SK-N-SH (cell line): ENCODE measurements around the gene PKD1. TPM values are rescaled to one million over a fixed set of nuclear protein-coding genes. Genes with fewer than 3 reads are reported as not detected.
A peak's percentile ranks its signal among the peaks of the same experiment; 100 is the strongest.

ENCODE experiments used
- CTCF ChIA-PET: fragments of 300-600, 350-600 bp; formaldehyde crosslinking; extraction: SDS; loops from one replicate; lab custom pipeline; 2021; lab: Yijun Ruan, JAX
- POLR2A ChIA-PET: fragments of 350-600 bp; sonication (Branson Sonifier 250); formaldehyde crosslinking; extraction: SDS; loops from one replicate; lab custom pipeline; 2020; ENCODE audit warnings: antibody characterized with exemption, inconsistent platforms; lab: Yijun Ruan, JAX
- DNase-seq: peaks from one replicate; pipeline ENCODE4 v3.0.0; 2012
- H2AFZ ChIP-seq: fragments of 200-600 bp; sonication (generic); 2 replicates; pipeline ENCODE4 v1.8.1; 2016; ENCODE audit warnings: antibody characterized with exemption, mild to moderate bottlenecking, low read depth
- H3F3A ChIP-seq: fragments of 200-600 bp; sonication (generic); replicated peaks from 2 replicates; pipeline ENCODE3; 2016; ENCODE audit warnings: antibody characterized with exemption, mild to moderate bottlenecking; ENCODE audit not compliant: insufficient read depth
- H3K27ac ChIP-seq, 2 experiments: fragments of 200-500 bp in 1 of 2; fragments of 200-600 bp in 1 of 2; sonication (Bioruptor generic) in 1 of 2; sonication (generic), shearing (Covaris generic) in 1 of 2; 2 replicates each; pipeline versions ENCODE4 v1.5.1 to v1.6.1; 2014 to 2016; ENCODE audit warnings: low read depth in 2 of 2, inconsistent platforms in 1 of 2, low read length in 1 of 2, mild to moderate bottlenecking in 1 of 2, mixed read lengths in 1 of 2
- H3K27me3 ChIP-seq: fragments of 200-600 bp; sonication (generic), shearing (Covaris generic); 2 replicates; pipeline ENCODE4 v1.6.1; 2016; ENCODE audit warnings: mixed run types; ENCODE audit not compliant: insufficient read depth
- H3K36me3 ChIP-seq, 2 experiments: fragments of 200-500 bp in 1 of 2; fragments of 200-600 bp in 1 of 2; sonication (Bioruptor generic) in 1 of 2; sonication (generic) in 1 of 2; replicated peaks in 1 of 2; 2 replicates each; pipeline versions ENCODE3 to v1.5.1; 2014 to 2016; ENCODE audit warnings: low read length in 1 of 2, mild to moderate bottlenecking in 1 of 2; ENCODE audit not compliant: insufficient read depth in 2 of 2, control insufficient read depth in 1 of 2
- H3K4me1 ChIP-seq, 2 experiments: fragments of 200-500 bp in 1 of 2; fragments of 200-600 bp in 1 of 2; sonication (Bioruptor generic) in 1 of 2; sonication (generic), shearing (Covaris generic) in 1 of 2; 2 replicates each; pipeline versions ENCODE4 v1.5.1 to v1.6.1; 2014 to 2016; ENCODE audit warnings: low read depth in 1 of 2, low read length in 1 of 2, mixed run types in 1 of 2; ENCODE audit not compliant: insufficient read depth in 2 of 2, control insufficient read depth in 1 of 2
- H3K4me2 ChIP-seq: fragments of 200-600 bp; sonication (generic), shearing (Covaris generic); 2 replicates; pipeline ENCODE4 v1.6.1; 2017; ENCODE audit warnings: mixed run types
- H3K4me3 ChIP-seq, 2 experiments: fragments of 200-500 bp in 1 of 2; fragments of 200-600 bp in 1 of 2; sonication (Bioruptor generic) in 1 of 2; sonication (generic), shearing (Covaris generic) in 1 of 2; 2 replicates each; pipeline versions ENCODE4 v1.5.1 to v1.8.1; 2014 to 2016; ENCODE audit warnings: low read depth in 2 of 2, inconsistent platforms in 1 of 2, low read length in 1 of 2, mild to moderate bottlenecking in 1 of 2, mixed read lengths in 1 of 2, moderate library complexity in 1 of 2
- H3K79me2 ChIP-seq: fragments of 200-600 bp; sonication (generic); 2 replicates; pipeline ENCODE4 v1.8.1; 2017; ENCODE audit warnings: mild to moderate bottlenecking; ENCODE audit not compliant: insufficient read depth
- H3K9ac ChIP-seq: fragments of 200-600 bp; sonication (generic); 2 replicates; pipeline ENCODE4 v1.6.1; 2017; ENCODE audit warnings: mixed run types
- H3K9me2 ChIP-seq: fragments of 200-600 bp; sonication (generic); 2 replicates; pipeline ENCODE4 v1.6.1; 2017; ENCODE audit warnings: mixed run types
- H3K9me3 ChIP-seq: fragments of 200-600 bp; sonication (generic); 2 replicates; pipeline ENCODE4 v1.6.1; 2017; ENCODE audit warnings: mixed run types, mild to moderate bottlenecking, moderate library complexity
- H4K20me1 ChIP-seq: fragments of 200-600 bp; sonication (generic); 2 replicates; pipeline ENCODE4 v1.6.1; 2017; ENCODE audit warnings: mild to moderate bottlenecking, mixed run types; ENCODE audit not compliant: insufficient read depth
- CHD2 ChIP-seq: fragments of 150-350 bp; IDR thresholded peaks from 2 replicates; pipeline ENCODE4 v1.6.1; 2018; ENCODE audit warnings: low read length; ENCODE audit not compliant: partially characterized antibody
- ELF1 ChIP-seq: IDR thresholded peaks from 2 replicates; pipeline ENCODE4 v1.4.0; 2012
- EZH2phosphoT487 ChIP-seq: fragments of 200-600 bp; sonication (generic); IDR thresholded peaks from 2 replicates; pipeline ENCODE4 v1.6.1; 2017; ENCODE audit warnings: low read depth, mixed run types, mild to moderate bottlenecking, antibody characterized with exemption, moderate library complexity, borderline replicate concordance
- FOSL2 ChIP-seq: IDR thresholded peaks from 2 replicates; pipeline ENCODE4 v1.4.0; 2012; ENCODE audit warnings: low read depth, mild to moderate bottlenecking, moderate library complexity, borderline replicate concordance
- FOXJ3 ChIP-seq: sonication (generic); formaldehyde crosslinking; IDR thresholded peaks from 2 replicates; pipeline ENCODE4 v1.5.1; 2020; ENCODE audit warnings: mild to moderate bottlenecking, missing genetic modification reagents
- FOXM1 ChIP-seq: IDR thresholded peaks from 2 replicates; pipeline ENCODE4 v1.4.0; 2012; ENCODE audit warnings: low read depth, mild to moderate bottlenecking
- GABPA ChIP-seq: IDR thresholded peaks from 2 replicates; pipeline ENCODE4 v1.4.0; 2012; ENCODE audit warnings: low read depth, mild to moderate bottlenecking
- GATA2 ChIP-seq: sonication (generic); formaldehyde crosslinking; IDR thresholded peaks from 2 replicates; pipeline ENCODE4 v1.5.0; 2020; ENCODE audit warnings: mild to moderate bottlenecking, missing genetic modification reagents
- JUND ChIP-seq: IDR thresholded peaks from 2 replicates; pipeline ENCODE4 v1.4.0; 2012
- MEF2A ChIP-seq: IDR thresholded peaks from 2 replicates; pipeline ENCODE4 v1.4.0; 2012; ENCODE audit warnings: low read depth, borderline replicate concordance
- MXI1 ChIP-seq: IDR thresholded peaks from 2 replicates; pipeline ENCODE4 v1.6.1; 2012; ENCODE audit warnings: mild to moderate bottlenecking, low read depth, low read length, improper control_type of control experiment
- NFIC ChIP-seq: IDR thresholded peaks from 2 replicates; pipeline ENCODE4 v1.4.0; 2012; ENCODE audit warnings: borderline replicate concordance
- POLR2AphosphoS5 ChIP-seq: IDR thresholded peaks from 2 replicates; pipeline ENCODE4 v1.6.1; 2012; ENCODE audit warnings: low read depth, low read length
- RAD21 ChIP-seq: IDR thresholded peaks from 2 replicates; pipeline ENCODE4 v1.6.1; 2012; ENCODE audit warnings: mild to moderate bottlenecking, low read length
- RCOR1 ChIP-seq: fragments of 150-350 bp; IDR thresholded peaks from 2 replicates; pipeline ENCODE4 v1.6.1; 2017; ENCODE audit warnings: antibody characterized with exemption, low read length
- RFX5 ChIP-seq: IDR thresholded peaks from 2 replicates; pipeline ENCODE4 v1.6.1; 2012; ENCODE audit warnings: mild to moderate bottlenecking, improper control_type of control experiment, low read length
- RXRA ChIP-seq: IDR thresholded peaks from 2 replicates; pipeline ENCODE4 v1.4.0; 2012; ENCODE audit warnings: low read depth, mild to moderate bottlenecking, borderline replicate concordance
- SIN3A ChIP-seq: IDR thresholded peaks from 2 replicates; pipeline ENCODE4 v1.6.1; 2012; ENCODE audit warnings: low read depth, mild to moderate bottlenecking, low read length, moderate library complexity, borderline replicate concordance
- SMC3 ChIP-seq: IDR thresholded peaks from 2 replicates; pipeline ENCODE4 v1.6.1; 2012; ENCODE audit warnings: low read depth, low read length, improper control_type of control experiment
- TAF1 ChIP-seq: IDR thresholded peaks from 2 replicates; pipeline ENCODE4 v1.6.1; 2012; ENCODE audit warnings: low read depth, mild to moderate bottlenecking, low read length, moderate library complexity, borderline replicate concordance
- TCF12 ChIP-seq: IDR thresholded peaks from 2 replicates; pipeline ENCODE4 v1.4.0; 2012
- TEAD4 ChIP-seq: IDR thresholded peaks from 2 replicates; pipeline ENCODE4 v1.4.0; 2012; ENCODE audit warnings: mild to moderate bottlenecking, borderline replicate concordance; ENCODE audit not compliant: insufficient read depth
- YY1 ChIP-seq: IDR thresholded peaks from 2 replicates; pipeline ENCODE4 v1.4.0; 2012; ENCODE audit warnings: low read depth, mild to moderate bottlenecking
- WGBS: methylation state at CpG from one replicate; pipeline ENCODE4 v1.1.6; 2017; ENCODE audit warnings: low lambda C conversion rate; 5-methylcytosine and 5-hydroxymethylcytosine counted together
- polyA plus RNA-seq, 3 experiments: library from polyadenylated mRNA; depleted of rRNA; stranded (reverse); fragments of >200 nt; gene quantifications; 2 replicates each; pipeline ENCODE4 v1.2.3, GENCODE V29; 2012
- TF ChIP-seq, protein P1 (sequence below): fragments of 200-600 bp; sonication (generic); IDR thresholded peaks from 2 replicates; pipeline ENCODE4 v1.6.1; 2017; ENCODE audit warnings: antibody characterized with exemption, mild to moderate bottlenecking, moderate library complexity
- TF ChIP-seq, protein P2 (sequence below): IDR thresholded peaks from 2 replicates; pipeline ENCODE4 v1.4.0; 2012; ENCODE audit warnings: low read depth, borderline replicate concordance
- TF ChIP-seq, protein P3 (sequence below): IDR thresholded peaks from 2 replicates; pipeline ENCODE4; 2012
- TF ChIP-seq, protein P4 (sequence below): IDR thresholded peaks from 2 replicates; pipeline ENCODE4 v1.4.0; 2012; ENCODE audit warnings: low read depth
- TF ChIP-seq, protein P5 (sequence below): fragments of 150-350 bp; IDR thresholded peaks from 2 replicates; pipeline ENCODE4 v1.6.1; 2016; ENCODE audit warnings: mild to moderate bottlenecking, low read depth, low read length

PKD1 gene
- polyA plus RNA-seq, 1 of the 3 experiments (the other 2 are of a cell fraction) = 47.4 TPM

DNA sequence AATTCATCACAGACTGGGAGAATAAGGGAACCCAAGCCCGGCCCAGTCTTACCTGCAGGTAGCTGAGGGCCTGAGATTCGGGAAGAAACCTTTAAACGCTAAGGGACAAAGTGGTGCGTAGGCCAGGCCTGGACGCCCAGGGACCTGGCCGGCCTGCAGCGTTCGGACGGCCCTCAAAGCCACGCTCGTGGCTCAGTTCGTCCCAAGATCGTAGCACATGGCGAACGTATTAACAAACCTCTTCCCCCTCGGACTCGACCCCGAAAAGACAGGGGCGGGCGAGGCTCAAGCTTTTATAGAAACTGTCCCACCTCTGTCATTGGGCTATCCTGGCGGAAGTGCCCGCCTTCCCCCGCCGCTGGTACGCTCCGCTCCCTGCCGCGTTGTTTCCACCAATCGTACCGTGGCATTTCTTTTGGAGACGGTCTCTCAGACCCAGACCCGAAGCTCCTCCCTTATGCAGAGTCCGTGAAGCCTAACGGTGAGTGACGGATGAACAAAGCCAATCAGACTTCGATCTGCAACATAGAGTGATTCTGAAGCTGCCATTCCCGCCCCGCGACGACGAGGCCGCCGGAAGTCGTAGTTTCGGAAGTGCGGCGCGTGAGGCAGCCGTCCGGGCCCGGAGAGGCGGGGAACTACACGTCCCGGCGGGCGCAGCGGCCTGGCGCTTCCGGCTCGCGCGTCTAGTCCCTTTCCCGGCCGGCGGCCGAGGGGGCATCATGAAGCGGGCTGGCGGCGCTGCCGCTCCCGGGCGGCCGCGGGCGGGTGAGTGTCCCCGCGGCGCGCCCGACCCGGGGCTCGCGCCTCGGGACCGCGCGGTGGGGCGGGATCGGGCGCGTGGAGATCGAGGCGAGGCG, 19.6 kb upstream of the PKD1 start, which contains the start of gene TRAF7:
Gene TRAF7 (plus strand): TSS at position 692 of the 860 bp plus-strand sequence. CDS start 8,139 bp downstream, outside the sequence.
- Histone ChIP-seq H3K4me1 (peaks cover 37 to 67% of the 10 kb centered on the region in 2 experiments; a peak in 3 of 4 replicates), H4K20me1 (peaks cover 81% of the 10 kb centered on the region), H3K27ac (peak within 1 kb of the TSS; percentile 61 to 89; a peak in 3 of 4 replicates), H3F3A (peaks cover 32% of the 10 kb centered on the region), H3K4me3 (peak within 1 kb of the TSS; percentile 100), H3K9me2 (no peaks in the 10 kb centered on the region), H3K27me3 (no peaks in the 10 kb centered on the region), H3K9me3 (no peaks in the 10 kb centered on the region), H3K79me2 (peaks cover 92% of the 10 kb centered on the region), H3K4me2 (peak within 1 kb of the TSS; percentile 96), H3K9ac (peak within 1 kb of the TSS; percentile 89), H2AFZ (peak within 1 kb of the TSS; percentile 37; the same call in 1 of the 2 replicates), H3K36me3 (peaks cover 27 to 34% of the 10 kb centered on the region in 2 experiments)
- POLR2A ChIA-PET = interaction anchor here (0.5 to 1.8 kb wide), 43 partner anchors 9 to 680 kb away, joined by 3 to 18 read pairs (median 4); partner anchors contain the start of genes CASKIN1, CEMP1, ECI1 and FAHD1
- CTCF ChIA-PET = interaction anchor here (0.6 to 6.9 kb wide), 9 partner anchors 11 to 185 kb away, joined by 3 to 55 read pairs (median 3); partner anchors contain the start of genes ABCA3, ECI1, NTHL1 and TSC2
- peak; percentile 96 for DNase-seq
- WGBS = under 1% methylated on average over 49 of the region's 94 CpGs
- TF ChIP-seq JUND (no peak), MXI1 (peak; percentile 96), RCOR1 (0 out of 2 replicates have a peak, but pooled peaks have one; percentile 12), TAF1 (peak; percentile 99), RAD21 (no peak), MEF2A (no peak), GATA2 (no peak), TEAD4 (no peak), SMC3 (no peak), FOXM1 (no peak), SIN3A (peak; percentile 98; the same call in 1 of the 2 replicates), POLR2AphosphoS5 (peak; percentile 100), TCF12 (no peak), FOXJ3 (no peak), EZH2phosphoT487 (no peak), YY1 (no peak), ELF1 (peak; percentile 96), FOSL2 (no peak), RXRA (no peak), RFX5 (peak; percentile 73; the same call in 1 of the 2 replicates), NFIC (no peak), GABPA (peak; percentile 85), CHD2 (peak; percentile 65)
- TF ChIP-seq, protein P1, sequence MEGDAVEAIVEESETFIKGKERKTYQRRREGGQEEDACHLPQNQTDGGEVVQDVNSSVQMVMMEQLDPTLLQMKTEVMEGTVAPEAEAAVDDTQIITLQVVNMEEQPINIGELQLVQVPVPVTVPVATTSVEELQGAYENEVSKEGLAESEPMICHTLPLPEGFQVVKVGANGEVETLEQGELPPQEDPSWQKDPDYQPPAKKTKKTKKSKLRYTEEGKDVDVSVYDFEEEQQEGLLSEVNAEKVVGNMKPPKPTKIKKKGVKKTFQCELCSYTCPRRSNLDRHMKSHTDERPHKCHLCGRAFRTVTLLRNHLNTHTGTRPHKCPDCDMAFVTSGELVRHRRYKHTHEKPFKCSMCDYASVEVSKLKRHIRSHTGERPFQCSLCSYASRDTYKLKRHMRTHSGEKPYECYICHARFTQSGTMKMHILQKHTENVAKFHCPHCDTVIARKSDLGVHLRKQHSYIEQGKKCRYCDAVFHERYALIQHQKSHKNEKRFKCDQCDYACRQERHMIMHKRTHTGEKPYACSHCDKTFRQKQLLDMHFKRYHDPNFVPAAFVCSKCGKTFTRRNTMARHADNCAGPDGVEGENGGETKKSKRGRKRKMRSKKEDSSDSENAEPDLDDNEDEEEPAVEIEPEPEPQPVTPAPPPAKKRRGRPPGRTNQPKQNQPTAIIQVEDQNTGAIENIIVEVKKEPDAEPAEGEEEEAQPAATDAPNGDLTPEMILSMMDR = no peak
- TF ChIP-seq, protein P2, sequence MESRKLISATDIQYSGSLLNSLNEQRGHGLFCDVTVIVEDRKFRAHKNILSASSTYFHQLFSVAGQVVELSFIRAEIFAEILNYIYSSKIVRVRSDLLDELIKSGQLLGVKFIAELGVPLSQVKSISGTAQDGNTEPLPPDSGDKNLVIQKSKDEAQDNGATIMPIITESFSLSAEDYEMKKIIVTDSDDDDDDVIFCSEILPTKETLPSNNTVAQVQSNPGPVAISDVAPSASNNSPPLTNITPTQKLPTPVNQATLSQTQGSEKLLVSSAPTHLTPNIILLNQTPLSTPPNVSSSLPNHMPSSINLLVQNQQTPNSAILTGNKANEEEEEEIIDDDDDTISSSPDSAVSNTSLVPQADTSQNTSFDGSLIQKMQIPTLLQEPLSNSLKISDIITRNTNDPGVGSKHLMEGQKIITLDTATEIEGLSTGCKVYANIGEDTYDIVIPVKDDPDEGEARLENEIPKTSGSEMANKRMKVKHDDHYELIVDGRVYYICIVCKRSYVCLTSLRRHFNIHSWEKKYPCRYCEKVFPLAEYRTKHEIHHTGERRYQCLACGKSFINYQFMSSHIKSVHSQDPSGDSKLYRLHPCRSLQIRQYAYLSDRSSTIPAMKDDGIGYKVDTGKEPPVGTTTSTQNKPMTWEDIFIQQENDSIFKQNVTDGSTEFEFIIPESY = peak; percentile 39; the same call in 1 of the 2 replicates
- TF ChIP-seq, protein P3, sequence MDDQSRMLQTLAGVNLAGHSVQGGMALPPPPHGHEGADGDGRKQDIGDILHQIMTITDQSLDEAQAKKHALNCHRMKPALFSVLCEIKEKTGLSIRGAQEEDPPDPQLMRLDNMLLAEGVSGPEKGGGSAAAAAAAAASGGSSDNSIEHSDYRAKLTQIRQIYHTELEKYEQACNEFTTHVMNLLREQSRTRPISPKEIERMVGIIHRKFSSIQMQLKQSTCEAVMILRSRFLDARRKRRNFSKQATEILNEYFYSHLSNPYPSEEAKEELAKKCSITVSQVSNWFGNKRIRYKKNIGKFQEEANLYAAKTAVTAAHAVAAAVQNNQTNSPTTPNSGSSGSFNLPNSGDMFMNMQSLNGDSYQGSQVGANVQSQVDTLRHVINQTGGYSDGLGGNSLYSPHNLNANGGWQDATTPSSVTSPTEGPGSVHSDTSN = peak; percentile 99
- TF ChIP-seq, protein P4, sequence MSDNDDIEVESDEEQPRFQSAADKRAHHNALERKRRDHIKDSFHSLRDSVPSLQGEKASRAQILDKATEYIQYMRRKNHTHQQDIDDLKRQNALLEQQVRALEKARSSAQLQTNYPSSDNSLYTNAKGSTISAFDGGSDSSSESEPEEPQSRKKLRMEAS = peak; percentile 91
- TF ChIP-seq, protein P5, sequence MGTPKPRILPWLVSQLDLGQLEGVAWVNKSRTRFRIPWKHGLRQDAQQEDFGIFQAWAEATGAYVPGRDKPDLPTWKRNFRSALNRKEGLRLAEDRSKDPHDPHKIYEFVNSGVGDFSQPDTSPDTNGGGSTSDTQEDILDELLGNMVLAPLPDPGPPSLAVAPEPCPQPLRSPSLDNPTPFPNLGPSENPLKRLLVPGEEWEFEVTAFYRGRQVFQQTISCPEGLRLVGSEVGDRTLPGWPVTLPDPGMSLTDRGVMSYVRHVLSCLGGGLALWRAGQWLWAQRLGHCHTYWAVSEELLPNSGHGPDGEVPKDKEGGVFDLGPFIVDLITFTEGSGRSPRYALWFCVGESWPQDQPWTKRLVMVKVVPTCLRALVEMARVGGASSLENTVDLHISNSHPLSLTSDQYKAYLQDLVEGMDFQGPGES = peak; percentile 58
